HUES64 (cell line): ENCODE data around the gene ALG3.

Source experiments
- H3K27ac ChIP-seq: 2 replicates; pipeline ENCODE4 v1.7.0; 2013; ENCODE audit warnings: low read depth, low read length, inconsistent platforms
- H3K27me3 ChIP-seq: 2 replicates; pipeline ENCODE4 v1.6.1; 2013; ENCODE audit warnings: mild to moderate bottlenecking, low read length; ENCODE audit not compliant: insufficient read depth
- H3K36me3 ChIP-seq: 2 replicates; pipeline ENCODE4 v1.6.1; 2013; ENCODE audit warnings: mild to moderate bottlenecking, low read length; ENCODE audit not compliant: insufficient read depth
- H3K4me1 ChIP-seq: 2 replicates; pipeline ENCODE4 v1.6.1; 2013; ENCODE audit warnings: mild to moderate bottlenecking, low read length, moderate library complexity; ENCODE audit not compliant: insufficient read depth
- H3K4me3 ChIP-seq: 2 replicates; pipeline ENCODE4 v1.5.1; 2013; ENCODE audit warnings: mild to moderate bottlenecking, low read length, moderate library complexity
- H3K9ac ChIP-seq: 2 replicates; pipeline ENCODE4 v1.6.1; 2013; ENCODE audit warnings: mild to moderate bottlenecking, low read depth, low read length
- H3K9me3 ChIP-seq: 2 replicates; pipeline ENCODE4 v1.6.1; 2013; ENCODE audit warnings: low read depth, low read length; ENCODE audit not compliant: insufficient read depth
- WGBS: fragments of 150-250, 120-280 bp; methylation state at CpG from one replicate; pipeline ENCODE4 v1.1.7; 2013; ENCODE audit warnings: missing lambda C conversion rate; 5-methylcytosine and 5-hydroxymethylcytosine counted together

ALG3 gene

GRCh38 chr3:184241141-184241446, 7.7 kb downstream of the ALG3 start:
- Histone ChIP-seq H3K27ac (no peak overlapping the region), H3K9ac (no peak overlapping the region)

GRCh38 chr3:184240384-184241140, 8.2 kb downstream of the ALG3 start:
- Histone ChIP-seq H3K9me3 (no peaks in the 10 kb centered on the region), H3K36me3 (peaks cover 35% of the 10 kb centered on the region), H3K4me1 (no peaks in the 10 kb centered on the region), H3K27me3 (no peaks in the 10 kb centered on the region), H3K4me3 (no peak overlapping the region), H3K9ac (no peak overlapping the region), H3K27ac (no peak overlapping the region)
- 89% methylated on average over 4 of the region's 4 CpGs for WGBS

More at GRCh38 chr3:184241141-184241446, 7.7 kb downstream of the ALG3 start:
- Histone ChIP-seq H3K4me1 (no peaks in the 10 kb centered on the region), H3K27me3 (no peaks in the 10 kb centered on the region), H3K4me3 (peak overlapping the region; percentile 24; the same call in 1 of the 2 replicates), H3K9me3 (no peaks in the 10 kb centered on the region), H3K36me3 (peaks cover 37% of the 10 kb centered on the region)
- 85% methylated on average over 17 of the region's 17 CpGs for WGBS

GRCh38 chr3:184239708-184240107, 9.1 kb downstream of the ALG3 start:
- H3K27me3 ChIP-seq = peaks cover 2% of the 10 kb centered on the region; the same call in 1 of the 2 replicates
- peaks cover 26% of the 10 kb centered on the region for H3K36me3 ChIP-seq
- 85% methylated on average over 7 of the region's 7 CpGs for WGBS
- H3K27ac ChIP-seq = no peak overlapping the region
- no peaks in the 10 kb centered on the region for H3K9me3 ChIP-seq
- H3K4me1 ChIP-seq = no peaks in the 10 kb centered on the region
- H3K9ac ChIP-seq = no peak overlapping the region
- no peak overlapping the region for H3K4me3 ChIP-seq

- Histone ChIP-seq H3K9me3 (no peaks in the 10 kb centered on the region), H3K9ac (no peak overlapping the region), H3K4me3 (no peak overlapping the region), H3K27ac (no peak overlapping the region), H3K27me3 (peaks cover 5% of the 10 kb centered on the region; the same call in 1 of the 2 replicates), H3K36me3 (peaks cover 21% of the 10 kb centered on the region), H3K4me1 (no peaks in the 10 kb centered on the region)
- WGBS = 95% methylated on average over 8 of the region's 8 CpGs
Observed at GRCh38 chr3:184239221-184239620, 9.5 kb downstream of the ALG3 start.

GRCh38 chr3:184238246-184238818, 10.4 kb downstream of the ALG3 start:
- WGBS = 87% methylated on average over 13 of the region's 13 CpGs
- no peak overlapping the region for H3K4me3 ChIP-seq
- H3K27me3 ChIP-seq = peaks cover 14% of the 10 kb centered on the region

GRCh38 chr3:184237807-184238206, 11.0 kb downstream of the ALG3 start:
- no peaks in the 10 kb centered on the region for H3K4me1 ChIP-seq
- H3K9ac ChIP-seq = no peak overlapping the region
- 70% methylated on average over 1 of the region's 1 CpG for WGBS
- H3K27me3 ChIP-seq = peaks cover 19% of the 10 kb centered on the region
- H3K27ac ChIP-seq = no peak overlapping the region
- no peaks in the 10 kb centered on the region for H3K9me3 ChIP-seq
- peaks cover 7% of the 10 kb centered on the region for H3K36me3 ChIP-seq
- no peak overlapping the region for H3K4me3 ChIP-seq

More at GRCh38 chr3:184238246-184238818, 10.4 kb downstream of the ALG3 start:
- H3K27ac ChIP-seq = no peak overlapping the region
- peaks cover 13% of the 10 kb centered on the region for H3K36me3 ChIP-seq
- H3K4me1 ChIP-seq = no peaks in the 10 kb centered on the region
- H3K9me3 ChIP-seq = no peaks in the 10 kb centered on the region
- no peak overlapping the region for H3K9ac ChIP-seq

GRCh38 chr3:184237211-184237610, 11.6 kb downstream of the ALG3 start:
- Histone ChIP-seq H3K27ac (no peak overlapping the region), H3K27me3 (peaks cover 25% of the 10 kb centered on the region), H3K4me3 (no peak overlapping the region), H3K4me1 (no peaks in the 10 kb centered on the region), H3K36me3 (peaks cover 1% of the 10 kb centered on the region), H3K9me3 (no peaks in the 10 kb centered on the region), H3K9ac (no peak overlapping the region)
- WGBS = 96% methylated on average over 7 of the region's 7 CpGs

- Histone ChIP-seq H3K9ac (no peak overlapping the region), H3K36me3 (no peaks in the 10 kb centered on the region), H3K9me3 (no peaks in the 10 kb centered on the region), H3K4me1 (no peaks in the 10 kb centered on the region), H3K27ac (no peak overlapping the region), H3K27me3 (peaks cover 31% of the 10 kb centered on the region), H3K4me3 (no peak overlapping the region)
- WGBS = 83% methylated on average over 3 of the region's 3 CpGs
Observed at GRCh38 chr3:184236636-184237035, 12.1 kb downstream of the ALG3 start.

- no peaks in the 10 kb centered on the region for H3K4me1 ChIP-seq
- 57% methylated on average over 14 of the region's 14 CpGs for WGBS
- H3K9me3 ChIP-seq = no peaks in the 10 kb centered on the region
- no peak overlapping the region for H3K27ac ChIP-seq
- no peak overlapping the region for H3K4me3 ChIP-seq
- no peaks in the 10 kb centered on the region for H3K36me3 ChIP-seq
- no peak overlapping the region for H3K9ac ChIP-seq
- peaks cover 37% of the 10 kb centered on the region for H3K27me3 ChIP-seq
Observed at GRCh38 chr3:184236033-184236410, 12.7 kb downstream of the ALG3 start.

- no peak overlapping the region for H3K4me3 ChIP-seq
- no peaks in the 10 kb centered on the region for H3K9me3 ChIP-seq
- peaks cover 42% of the 10 kb centered on the region for H3K27me3 ChIP-seq
- no peak overlapping the region for H3K9ac ChIP-seq
- H3K4me1 ChIP-seq = no peaks in the 10 kb centered on the region
- WGBS = 89% methylated on average over 4 of the region's 4 CpGs
- no peak overlapping the region for H3K27ac ChIP-seq
- H3K36me3 ChIP-seq = no peaks in the 10 kb centered on the region
Observed at GRCh38 chr3:184235381-184236032, 13.3 kb downstream of the ALG3 start.

- no peaks in the 10 kb centered on the region for H3K4me1 ChIP-seq
- H3K9me3 ChIP-seq = no peaks in the 10 kb centered on the region
- H3K4me3 ChIP-seq = no peak overlapping the region
- H3K36me3 ChIP-seq = no peaks in the 10 kb centered on the region
- H3K27ac ChIP-seq = no peak overlapping the region
- H3K9ac ChIP-seq = no peak overlapping the region
- H3K27me3 ChIP-seq = peaks cover 49% of the 10 kb centered on the region
- 89% methylated on average over 19 of the region's 19 CpGs for WGBS
Observed at GRCh38 chr3:184234671-184235380, 13.9 kb downstream of the ALG3 start.
